GM18511 (cell line): ENCODE results near the gene TRIM25.

Experiments used
- ATAC-seq: cut with Tn5 transposase; IDR thresholded peaks from one replicate; pipeline ENCODE4 v1.9.1; 2021; ENCODE audit warnings: mild to moderate bottlenecking, moderate library complexity; ENCODE audit not compliant: unreplicated experiment

Gene TRIM25

DNA sequence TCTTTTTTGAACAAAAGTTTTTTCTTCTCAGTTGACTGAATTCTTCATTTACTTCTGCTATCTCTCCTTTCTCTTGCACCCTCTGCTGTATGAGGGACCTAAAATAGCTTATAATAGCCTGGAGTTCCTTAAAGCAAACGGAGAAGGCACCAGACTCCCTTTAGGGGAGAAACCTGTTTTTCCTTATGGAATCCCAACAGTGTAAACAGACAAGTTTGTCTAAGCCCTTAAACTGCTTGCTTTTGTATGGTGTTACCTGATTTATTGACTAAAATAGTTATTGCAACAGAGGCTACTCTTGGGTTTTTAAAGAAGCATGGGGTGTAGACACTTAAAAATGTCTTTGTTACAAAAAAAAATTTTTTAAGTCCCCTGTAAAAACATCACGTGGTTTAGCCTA lies 12.9 kb upstream of the TRIM25 start:
- ATAC-seq, result no peak

DNA sequence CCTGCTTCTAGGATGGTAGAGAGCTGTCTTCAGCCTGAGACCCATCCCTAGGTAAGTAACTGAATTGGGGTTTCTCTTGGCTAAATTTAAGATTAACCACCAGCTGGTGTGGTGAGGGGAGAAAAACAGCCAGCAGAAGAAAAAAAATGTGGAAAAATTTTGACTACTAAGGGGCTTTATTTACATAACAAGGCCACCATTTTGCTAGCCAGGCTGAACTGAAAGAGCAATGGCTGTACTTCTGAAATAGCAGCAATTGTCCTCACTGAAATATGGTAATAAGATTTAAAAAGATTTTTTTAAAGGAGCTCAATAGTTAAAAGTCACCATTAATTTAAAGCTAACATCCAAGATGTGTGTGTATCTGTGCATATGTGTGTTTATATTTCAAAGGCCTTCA lies 12.4 kb upstream of the TRIM25 start:
- ATAC-seq, result no peak

DNA sequence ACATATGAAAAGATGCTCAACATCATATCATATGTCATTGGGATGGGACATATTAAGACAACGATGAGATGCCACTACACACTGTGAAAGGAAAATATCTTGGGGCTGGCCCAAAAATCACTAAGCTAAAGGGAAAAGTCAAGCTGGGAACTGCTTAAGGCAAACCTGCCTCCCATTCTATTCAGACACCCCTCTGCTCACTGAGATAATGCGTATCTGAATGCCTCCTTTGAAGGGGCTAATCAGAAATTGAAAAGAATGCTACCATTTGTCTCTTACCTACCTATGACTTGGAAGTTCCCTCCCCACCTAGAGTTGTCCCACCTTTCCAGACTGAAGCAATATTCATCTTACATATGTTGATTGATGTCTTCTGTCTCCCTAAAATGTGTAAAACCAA lies 11.2 kb upstream of the TRIM25 start:
- ATAC-seq, result no peak

DNA sequence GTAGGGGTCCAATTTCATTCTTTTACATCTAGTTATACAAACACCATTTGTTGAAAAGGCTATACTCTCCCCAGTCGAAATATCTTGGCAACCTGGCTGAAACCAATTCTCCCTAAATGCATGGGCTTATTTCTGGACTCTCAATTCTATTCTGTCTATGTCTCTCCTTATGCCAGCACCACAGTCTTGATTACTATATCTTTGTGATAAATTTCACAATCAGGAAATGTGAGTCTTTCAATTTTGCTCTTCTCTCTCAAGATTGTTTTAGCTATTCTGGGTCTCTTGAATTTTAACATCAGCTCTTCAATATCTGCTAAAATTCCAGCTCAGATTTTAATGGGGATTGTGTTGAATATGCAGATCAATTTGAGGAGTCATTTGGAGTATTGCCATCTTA lies 5.9 kb upstream of the TRIM25 start:
- no peak for ATAC-seq

DNA sequence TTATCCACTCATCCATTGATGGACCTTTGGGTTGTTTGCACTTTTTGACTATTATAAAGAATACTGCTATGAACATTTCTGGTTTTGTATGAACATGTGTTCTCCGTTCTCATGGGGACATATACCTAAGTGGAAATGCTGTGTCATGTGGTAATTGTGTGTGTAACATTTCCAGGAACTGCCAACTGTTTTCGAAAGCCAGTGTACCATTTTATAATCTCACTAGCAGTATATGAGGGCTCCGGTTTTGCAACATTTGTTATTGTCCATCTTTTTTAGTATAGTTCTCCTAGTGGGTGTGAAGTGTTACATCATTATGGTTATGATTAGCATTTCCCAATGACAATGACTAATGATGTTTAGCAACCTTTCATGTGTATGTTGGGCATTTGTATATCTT lies 5.1 kb upstream of the TRIM25 start:
- ATAC-seq, result no peak

DNA sequence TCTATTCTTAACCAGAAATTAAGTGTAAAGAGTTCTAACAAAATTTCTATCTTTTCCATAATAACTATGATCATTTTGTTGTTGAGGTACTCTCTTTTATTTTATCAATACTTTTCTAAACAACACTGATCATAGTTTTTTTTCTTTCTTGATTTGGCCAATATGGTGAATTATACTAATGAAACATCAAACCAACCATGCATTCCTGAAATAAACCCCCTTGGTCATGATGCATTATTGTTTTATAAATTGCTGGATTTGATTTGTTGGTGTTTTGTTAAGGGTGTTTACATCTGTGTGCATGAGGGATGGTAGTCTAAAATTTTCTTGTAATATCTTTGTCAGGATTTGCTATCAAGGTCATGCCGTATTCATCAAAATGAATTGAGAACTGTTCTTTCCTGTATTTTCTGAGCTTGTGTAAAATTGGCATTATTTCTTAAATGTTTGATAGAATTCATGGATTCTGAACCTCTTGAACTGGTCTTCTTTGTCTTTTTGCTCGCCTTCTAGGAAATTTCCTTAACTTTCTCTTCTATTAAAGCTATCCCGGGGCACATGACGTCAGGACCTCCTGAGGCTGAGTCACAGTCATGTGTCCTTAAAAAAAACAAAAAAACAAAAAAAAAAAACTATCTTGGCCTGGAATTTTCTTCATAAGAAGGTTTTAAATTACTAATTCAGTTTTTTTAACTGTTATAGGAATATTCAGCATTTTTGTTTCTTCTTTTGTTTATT lies 3.9 kb upstream of the TRIM25 start:
- ATAC-seq, result no peak

DNA sequence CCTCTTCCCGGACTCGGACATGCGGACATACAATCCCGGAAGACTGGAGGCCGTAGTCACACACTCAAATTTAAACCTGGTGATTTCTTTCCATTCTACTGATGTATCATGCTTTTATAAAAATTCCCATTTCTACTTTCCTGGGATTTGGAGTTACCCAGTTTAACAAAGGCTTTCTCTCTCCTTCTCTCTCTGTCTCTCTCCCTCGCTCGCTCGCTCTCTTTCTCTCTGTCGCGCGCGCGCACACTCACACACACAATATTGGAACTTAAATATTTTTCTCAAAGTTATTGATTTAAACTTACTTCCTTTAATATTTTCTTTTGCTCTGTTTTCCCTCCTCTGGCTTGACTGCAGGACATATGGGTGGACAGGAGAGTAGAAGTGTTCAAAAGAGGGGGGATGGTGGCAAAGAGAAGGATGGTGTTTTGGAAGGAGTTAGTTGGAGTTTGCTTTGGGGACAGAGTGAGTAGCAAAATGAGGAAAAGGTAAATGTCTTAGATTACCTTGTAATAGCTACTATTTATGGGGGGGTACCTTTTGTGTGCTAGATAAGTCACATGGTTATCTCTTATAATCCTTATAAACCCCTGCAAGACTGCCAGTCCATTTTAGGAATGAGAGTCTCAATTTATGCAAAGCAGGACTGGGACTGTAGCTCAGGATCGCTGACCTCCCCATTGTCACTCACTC lies 878 bp upstream of the TRIM25 start:
- no peak for ATAC-seq

DNA sequence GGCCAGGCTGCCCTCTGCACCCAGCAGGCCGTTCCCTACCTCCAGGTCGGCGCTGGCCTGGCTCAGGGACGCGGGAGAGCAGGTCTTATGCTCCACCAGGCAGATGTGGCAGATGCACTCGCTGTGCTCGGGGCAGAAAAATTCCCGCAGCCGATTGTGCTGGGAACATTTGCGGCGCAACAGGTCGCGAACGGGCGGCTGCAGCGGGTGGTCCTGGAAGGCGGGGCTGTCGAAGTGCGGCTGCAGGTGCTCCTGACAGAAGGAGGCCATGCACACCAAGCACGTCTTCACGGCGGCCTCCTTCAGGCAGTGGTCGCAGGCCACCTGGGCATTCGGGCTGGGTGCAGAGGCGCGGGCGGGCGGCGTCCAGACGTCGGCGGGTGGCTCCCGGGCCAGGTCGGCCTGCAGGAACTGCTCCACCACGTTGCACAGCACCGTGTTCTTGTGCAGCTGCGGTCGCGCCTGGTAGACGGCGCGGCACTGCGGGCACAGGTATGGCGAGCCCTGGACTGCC lies 439 bp downstream of the TRIM25 start:
- ATAC-seq, result peak; percentile 51

DNA sequence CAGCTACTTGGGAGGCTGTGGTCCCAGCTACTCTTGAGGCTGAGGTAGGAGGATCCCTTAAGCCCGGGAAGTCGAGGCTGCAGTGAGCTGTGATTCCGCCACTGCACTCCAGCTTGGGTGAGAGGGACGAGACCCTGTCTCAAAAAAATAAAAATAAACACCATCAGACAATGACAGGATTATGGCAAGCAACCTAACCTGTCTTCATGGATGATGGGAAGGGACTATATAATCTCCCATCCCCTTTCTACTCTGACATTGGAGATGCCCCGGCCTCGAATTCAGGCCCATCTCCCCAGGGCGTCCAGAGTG lies 893 bp downstream of the TRIM25 start:
- ATAC-seq, result no peak

DNA sequence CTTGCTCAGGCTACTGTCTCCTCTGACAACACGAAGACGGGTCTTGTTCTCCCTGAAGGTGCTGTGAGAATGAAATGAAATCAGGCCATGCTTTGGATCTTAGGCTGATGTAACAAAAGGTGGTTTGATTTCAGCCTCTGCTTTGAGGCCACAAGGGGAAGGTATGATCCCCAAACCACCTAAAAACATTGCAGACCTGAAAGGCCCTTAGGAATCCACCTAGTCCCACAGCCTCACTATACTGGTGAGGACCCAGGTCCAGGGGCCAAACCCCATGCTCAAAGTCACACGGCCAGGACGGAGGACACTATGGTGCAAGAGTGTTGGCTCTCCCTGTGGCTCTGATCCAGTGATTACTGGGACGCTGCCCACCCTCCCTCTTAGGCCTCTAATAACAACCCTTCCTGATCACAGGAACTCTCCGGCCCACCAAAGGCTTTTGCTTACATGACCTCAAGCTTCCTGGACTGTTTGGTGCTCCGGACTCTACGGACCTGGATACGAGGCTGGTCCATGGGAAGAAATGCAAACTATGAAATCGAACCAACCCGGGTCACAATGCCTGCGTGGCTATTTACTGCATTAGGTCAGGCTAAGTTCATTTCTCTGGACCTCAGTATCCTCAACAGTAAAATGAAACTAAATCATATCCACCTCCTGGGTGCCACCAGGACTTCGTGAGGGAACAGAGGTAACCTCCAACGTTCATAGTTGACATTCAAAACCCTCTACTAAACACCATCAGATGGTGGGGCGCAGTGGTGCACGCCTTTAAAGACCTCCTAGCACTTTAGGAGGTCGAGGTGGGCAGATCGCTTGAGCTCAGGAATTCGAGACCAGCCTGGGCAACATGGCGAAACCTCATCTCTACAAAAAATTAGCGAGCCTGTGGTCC lies 1.5 kb downstream of the TRIM25 start:
- no peak for ATAC-seq

DNA sequence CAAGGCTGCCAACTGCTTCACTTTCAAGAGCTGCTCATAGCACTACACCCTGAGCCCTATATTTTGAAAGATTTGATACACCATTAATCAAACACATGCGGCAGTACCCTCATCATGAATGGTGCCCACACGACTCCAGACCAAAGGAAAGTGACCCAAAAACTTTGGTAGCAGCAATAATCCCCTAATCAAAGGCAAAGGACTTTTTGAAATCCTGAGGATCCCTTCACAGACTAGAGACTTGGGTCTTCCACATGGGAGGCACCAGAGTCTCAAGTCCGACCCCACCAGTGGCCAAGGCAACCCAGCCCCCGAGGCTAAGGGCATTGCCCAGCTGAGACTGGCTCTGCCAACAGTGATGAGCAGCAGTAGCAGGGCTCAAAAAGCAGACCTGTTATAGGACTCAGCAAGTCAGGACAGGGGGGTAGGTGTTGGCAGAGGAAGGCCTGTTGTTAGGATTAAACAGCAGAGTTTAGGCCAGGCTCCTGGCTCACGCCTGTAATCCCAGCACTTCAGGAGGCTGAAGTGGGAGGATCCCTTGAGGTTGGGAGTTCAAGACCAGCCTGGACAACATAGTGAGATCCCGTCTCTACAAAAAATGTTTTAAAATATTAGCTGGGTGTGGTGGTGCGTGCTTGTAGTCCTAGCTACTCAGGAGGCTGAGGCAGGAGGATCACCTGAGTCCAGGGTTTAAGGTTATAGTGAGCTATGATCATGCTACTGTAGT lies 3.2 kb downstream of the TRIM25 start:
- no peak for ATAC-seq

DNA sequence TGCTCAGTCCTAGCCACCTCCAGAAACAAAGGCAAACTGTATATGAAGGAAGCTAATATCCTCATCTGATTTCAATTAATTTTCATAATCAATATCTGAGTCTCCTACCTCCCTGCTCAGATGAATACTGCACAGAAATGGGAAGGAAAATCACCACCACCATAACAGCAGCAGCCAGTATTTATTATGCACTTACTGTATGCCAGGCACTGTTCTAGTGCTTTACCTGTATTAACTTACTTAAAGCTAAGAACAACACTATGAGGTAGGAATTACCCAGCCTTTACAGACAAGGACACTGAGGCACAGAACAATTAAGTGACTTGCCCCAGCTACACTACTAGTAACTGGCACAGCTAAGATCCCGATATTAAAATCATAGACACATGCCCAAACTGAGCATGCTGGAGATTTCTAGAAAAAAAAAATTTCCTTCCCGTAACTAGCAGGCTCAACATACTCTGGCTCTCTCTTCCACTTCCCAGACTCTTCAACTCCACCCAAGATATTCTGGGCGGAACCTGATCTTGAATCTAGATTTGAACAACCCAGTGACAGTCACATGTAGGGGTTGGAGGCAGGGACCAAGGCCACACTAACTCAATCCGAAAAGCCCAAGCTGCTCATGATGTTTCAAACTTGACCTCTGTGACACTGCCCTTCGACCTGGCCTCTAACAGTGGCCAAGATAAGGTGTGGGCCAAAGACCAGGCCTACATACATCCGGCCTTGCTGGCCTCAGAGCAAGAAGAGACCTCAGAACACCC lies 3.9 kb downstream of the TRIM25 start:
- ATAC-seq, result no peak

DNA sequence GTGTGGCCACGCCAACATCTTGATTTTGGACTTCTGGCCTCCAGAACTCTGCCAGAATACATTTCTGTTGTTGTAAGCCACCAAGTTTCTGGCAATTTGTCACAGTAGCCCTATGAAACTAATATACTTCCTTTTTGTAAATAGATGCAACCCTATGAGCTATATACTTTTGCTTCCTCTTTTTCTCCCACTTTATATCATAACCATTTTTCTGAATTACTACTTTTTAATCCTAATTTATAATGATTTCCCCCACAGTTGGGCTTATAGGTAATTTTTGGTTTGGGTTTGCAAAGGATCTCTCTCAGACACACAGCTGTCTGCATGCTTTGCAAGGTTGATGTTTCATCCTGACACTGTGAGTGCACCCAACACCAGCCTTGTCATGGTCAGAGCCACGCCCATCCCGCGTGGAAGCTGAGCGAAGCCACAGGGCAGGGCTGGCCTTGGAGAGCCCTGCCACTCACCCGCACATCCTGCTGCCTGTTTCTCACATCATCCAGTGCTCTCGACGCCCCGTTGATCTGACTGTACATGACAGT lies 5.8 kb downstream of the TRIM25 start:
- peak; percentile 90 for ATAC-seq

DNA sequence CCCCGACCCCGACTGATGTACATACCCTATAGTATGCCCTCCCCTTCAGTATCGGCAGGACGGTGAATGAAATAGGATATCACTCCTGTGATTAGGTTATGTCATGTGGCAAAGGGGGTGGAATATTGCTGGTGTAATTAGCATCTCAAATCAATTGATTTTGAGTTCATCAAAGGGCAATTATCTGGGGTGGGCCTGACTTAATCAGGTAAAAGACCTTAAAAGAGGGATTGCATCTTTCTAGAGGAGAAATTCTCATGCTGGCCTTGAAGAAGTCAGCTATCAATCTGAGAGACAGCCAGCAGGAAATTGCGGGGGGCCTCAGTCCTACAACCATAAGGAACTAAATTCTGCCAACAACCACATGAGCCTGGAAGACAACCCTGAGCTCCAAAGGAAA lies 10.3 kb downstream of the TRIM25 start:
- no peak for ATAC-seq

DNA sequence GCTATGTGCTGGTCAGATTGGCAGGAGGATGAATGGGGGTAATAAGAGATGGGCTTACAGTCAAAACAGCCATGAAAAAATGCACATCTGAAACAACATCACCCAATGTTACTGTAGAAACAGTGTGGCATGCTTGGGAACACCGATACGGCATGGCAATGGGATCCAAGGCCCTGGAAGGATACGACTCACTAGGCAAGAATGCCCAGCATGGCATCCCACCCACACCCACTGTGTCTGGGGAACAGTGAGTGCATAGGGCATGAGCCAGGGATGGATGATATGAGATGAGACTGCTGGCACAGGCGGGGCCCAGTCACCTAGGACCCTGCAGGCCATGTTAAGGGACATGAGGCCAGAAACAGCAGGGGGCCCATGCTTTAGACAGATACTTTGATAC lies 11.5 kb downstream of the TRIM25 start:
- no peak for ATAC-seq

DNA sequence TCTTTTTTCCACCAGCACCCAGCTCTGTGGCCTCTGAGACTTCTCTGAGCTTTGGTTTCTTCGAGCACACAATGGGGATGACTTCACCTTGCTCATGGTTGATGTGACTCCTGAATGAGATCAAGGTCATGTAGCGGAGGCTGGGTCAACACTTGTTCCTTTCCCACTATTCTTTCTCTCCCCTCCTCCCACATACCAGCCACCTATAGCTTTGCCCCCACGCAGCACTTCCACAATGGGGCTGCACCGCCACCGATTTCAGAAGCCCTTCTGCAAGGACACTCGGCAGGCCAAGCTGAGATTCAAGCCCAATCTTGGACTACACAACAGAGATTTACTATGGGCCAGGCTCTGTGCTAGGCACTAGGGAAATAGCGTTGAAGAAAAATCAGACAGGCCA lies 14.4 kb downstream of the TRIM25 start:
- no peak for ATAC-seq

DNA sequence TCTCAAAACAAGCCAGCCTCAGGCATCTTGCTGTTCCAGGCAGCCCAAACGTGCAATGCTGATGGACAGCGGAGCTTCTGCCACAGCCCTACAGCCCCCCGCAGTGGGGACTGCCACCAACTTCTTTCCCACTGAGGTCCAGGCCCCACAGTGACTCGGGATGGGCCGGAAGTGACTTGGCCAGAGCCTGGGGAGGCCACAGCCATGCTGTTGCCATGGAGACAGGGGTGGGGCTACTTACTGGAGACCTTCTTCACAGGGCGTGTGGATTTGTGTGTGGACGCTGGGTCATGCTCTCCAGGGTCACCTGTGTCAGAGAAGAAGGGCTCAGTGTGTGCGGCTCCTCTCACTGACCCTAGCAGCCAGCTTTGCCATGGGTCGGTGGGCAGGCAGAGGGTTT lies 15.0 kb downstream of the TRIM25 start:
- no peak for ATAC-seq

DNA sequence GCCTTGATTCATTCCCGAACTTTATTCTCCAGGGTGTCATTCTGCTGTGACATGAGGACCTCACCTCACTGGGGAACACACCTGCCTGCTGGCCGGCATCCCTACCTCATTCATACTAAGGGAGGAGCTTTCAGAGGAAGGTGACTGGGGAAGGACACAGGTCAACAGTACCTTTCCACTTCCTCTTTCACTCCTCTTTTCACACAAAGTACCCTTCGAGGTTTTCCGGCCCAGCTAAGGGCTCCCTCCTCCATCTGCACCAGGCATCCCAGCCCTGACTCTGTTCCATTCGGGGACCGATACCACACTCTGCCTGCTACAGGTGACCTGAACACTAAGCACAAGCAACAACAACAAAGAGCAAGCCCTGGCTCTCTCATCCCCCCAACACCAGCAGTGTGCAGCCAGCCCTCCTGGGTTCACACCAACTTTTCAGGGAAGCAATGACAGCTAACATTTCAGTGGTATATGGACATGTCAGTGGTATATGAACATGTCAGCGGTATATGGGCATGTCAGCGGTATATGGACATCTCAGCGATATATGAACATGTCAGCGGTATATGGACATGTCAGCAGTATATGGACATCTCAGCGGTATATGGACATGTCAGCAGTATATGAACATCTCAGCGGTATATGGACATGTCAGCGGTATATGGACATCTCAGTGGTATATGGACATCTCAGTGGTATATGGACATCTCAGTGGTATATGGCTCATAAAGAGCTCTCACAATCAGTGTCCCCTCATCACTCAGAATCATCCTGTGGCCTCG lies 16.0 kb downstream of the TRIM25 start:
- peak; percentile 69 for ATAC-seq

DNA sequence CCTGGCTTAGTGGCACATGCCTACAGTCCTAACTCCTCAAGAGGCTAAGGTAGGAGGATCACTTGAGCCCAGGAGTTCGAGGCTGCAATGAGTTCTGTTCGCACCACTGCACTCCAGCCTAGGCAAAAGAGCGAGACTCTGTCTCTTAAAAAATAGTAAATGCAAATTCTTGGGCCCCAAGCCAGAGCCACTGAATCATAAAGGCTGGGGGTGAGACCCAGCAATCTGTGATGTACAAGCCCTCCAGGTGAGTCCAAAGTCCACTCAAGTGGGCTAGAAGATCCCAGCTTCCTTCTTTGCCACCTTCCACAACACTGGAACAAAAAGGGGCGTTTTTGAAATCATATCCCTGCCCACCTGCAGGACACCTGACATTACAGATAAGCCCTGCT lies 16.9 kb downstream of the TRIM25 start:
- ATAC-seq, result peak; percentile 56
